ENCODE results near the gene REXO1. TPM values are rescaled to one million over a fixed set of nuclear protein-coding genes. Genes with fewer than 3 reads are reported as not detected.

Gene REXO1
- total RNA-seq, 1 donor from 2014 or later = 69.6 TPM

- Mint-ChIP-seq H3K27me3 (no peaks in the 10 kb centered on the region), H3K36me3 (ENCODE audit: low read depth) (peaks cover 2% of the 10 kb centered on the region), H3K27ac (peak overlapping the region; percentile 92), H3K4me1 (peaks cover 29% of the 10 kb centered on the region), H3K4me3 (peak overlapping the region; percentile 87), H3K9me3 (no peaks in the 10 kb centered on the region)
- DNase-seq (peak; percentile 75), ATAC-seq (ENCODE audit: low read depth) (peak; percentile 28)
- intact Hi-C loops (cut with micrococcal nuclease) = loop anchor here (1.0 to 5.0 kb wide), 10 partner anchors 12 to 287 kb away; partner anchors contain the start of genes ABHD17A, ADAT3, AP3D1 and MKNK2
- POLR2A ChIA-PET = interaction anchor here (0.5 to 1.8 kb wide), 27 partner anchors 9 to 974 kb away, joined by 3 to 68 read pairs (median 6); partner anchors contain the start of genes ABHD17A, ADAT3, MKNK2 and REXO1
- CTCF ChIA-PET = interaction anchor here (0.6 to 2.8 kb wide), 15 partner anchors 9 to 218 kb away, joined by 3 to 18 read pairs (median 3); no protein-coding TSS in a partner anchor
- TF ChIP-seq, protein P1, sequence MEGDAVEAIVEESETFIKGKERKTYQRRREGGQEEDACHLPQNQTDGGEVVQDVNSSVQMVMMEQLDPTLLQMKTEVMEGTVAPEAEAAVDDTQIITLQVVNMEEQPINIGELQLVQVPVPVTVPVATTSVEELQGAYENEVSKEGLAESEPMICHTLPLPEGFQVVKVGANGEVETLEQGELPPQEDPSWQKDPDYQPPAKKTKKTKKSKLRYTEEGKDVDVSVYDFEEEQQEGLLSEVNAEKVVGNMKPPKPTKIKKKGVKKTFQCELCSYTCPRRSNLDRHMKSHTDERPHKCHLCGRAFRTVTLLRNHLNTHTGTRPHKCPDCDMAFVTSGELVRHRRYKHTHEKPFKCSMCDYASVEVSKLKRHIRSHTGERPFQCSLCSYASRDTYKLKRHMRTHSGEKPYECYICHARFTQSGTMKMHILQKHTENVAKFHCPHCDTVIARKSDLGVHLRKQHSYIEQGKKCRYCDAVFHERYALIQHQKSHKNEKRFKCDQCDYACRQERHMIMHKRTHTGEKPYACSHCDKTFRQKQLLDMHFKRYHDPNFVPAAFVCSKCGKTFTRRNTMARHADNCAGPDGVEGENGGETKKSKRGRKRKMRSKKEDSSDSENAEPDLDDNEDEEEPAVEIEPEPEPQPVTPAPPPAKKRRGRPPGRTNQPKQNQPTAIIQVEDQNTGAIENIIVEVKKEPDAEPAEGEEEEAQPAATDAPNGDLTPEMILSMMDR (IDR thresholded peaks at IDR 0.05) = no peak
These were observed 16.3 kb upstream of the REXO1 start for GRCh38 chr19:1864480-1865171.

DNA sequence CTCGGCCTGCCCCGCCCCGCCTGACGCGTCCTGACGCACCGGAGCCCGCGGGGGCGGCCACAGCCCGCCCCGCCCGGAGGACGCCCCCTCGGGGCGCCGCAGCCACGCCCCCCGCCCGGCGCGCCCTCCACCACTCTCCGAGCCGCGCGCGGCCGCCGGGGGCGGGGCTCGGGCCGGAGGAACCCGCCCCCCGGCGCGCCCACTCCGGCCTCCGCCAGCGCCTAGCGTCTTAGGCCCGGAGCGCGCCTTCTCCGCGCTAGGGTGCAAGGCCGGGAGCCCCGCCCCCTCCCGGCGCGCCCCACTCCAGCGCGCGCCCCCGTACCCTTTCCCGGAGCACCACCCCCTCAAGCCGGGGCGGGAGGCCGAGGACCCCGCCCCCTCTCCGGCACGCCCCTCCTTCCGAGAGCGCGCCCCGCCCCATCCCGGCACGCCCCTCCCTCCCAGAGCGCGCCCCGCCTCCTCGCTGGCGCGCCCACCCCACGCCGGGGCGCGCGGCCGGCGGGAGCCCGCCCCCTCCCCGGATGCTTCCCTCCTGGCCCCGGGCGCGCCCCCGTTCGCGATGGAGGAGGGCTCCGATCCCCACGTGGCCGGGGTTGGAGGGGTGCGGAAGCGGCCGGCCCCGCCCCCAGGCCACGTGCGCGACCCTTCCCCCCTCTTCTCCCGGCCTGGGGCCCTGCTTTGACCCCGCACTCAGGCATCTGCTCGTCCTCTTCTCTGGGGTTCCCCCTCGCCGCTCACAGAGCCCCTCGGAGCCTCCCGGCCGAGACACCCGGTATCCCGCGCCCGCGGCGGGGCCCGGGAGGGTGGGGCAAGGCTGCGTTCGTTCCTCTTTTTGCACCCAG, 15.6 kb upstream of the REXO1 start:
- TF ChIP-seq, protein P1 (IDR thresholded peaks at IDR 0.05) = no peak
- H3K9me3 Mint-ChIP-seq = no peaks in the 10 kb centered on the region
- H3K4me1 Mint-ChIP-seq = peaks cover 37% of the 10 kb centered on the region
- H3K27ac Mint-ChIP-seq = peak overlapping the region; percentile 92
- DNase-seq (peak; percentile 92), ATAC-seq (ENCODE audit: low read depth) (peak; percentile 68)
- no peaks in the 10 kb centered on the region for H3K27me3 Mint-ChIP-seq
- H3K36me3 Mint-ChIP-seq (ENCODE audit: low read depth) = peaks cover 2% of the 10 kb centered on the region
- peak overlapping the region; percentile 87 for H3K4me3 Mint-ChIP-seq
- ChIA-PET CTCF (interaction anchor here (0.6 to 2.8 kb wide), 14 partner anchors 9 to 219 kb away, joined by 3 to 18 read pairs (median 4); no protein-coding TSS in a partner anchor), POLR2A (interaction anchor here (0.5 to 1.8 kb wide), 25 partner anchors 8 to 975 kb away, joined by 3 to 68 read pairs (median 6); partner anchors contain the start of genes ABHD17A, ADAT3, MKNK2 and REXO1)
- intact Hi-C loops (cut with micrococcal nuclease) = loop anchor here (1.0 to 5.0 kb wide), 11 partner anchors 12 to 405 kb away; partner anchors contain the start of genes ABHD17A, ADAT3, AP3D1 and MKNK2

- TF ChIP-seq, protein P1 (IDR thresholded peaks at IDR 0.05) = no peak
- DNase-seq = no peak
- H3K27me3 Mint-ChIP-seq = no peaks in the 10 kb centered on the region
- peak within 1 kb of the TSS; percentile 92 for H3K4me3 Mint-ChIP-seq
- POLR2A ChIA-PET = no interaction called here
- intact Hi-C loops (cut with micrococcal nuclease) = loop anchor here (1.0 to 5.0 kb wide), 3 partner anchors 189 to 406 kb away; partner anchors contain the start of gene MKNK2
- CTCF ChIA-PET = no interaction called here
- H3K36me3 Mint-ChIP-seq (ENCODE audit: low read depth) = peaks cover 2% of the 10 kb centered on the region
- peaks cover 42% of the 10 kb centered on the region for H3K4me1 Mint-ChIP-seq
- H3K9me3 Mint-ChIP-seq = no peaks in the 10 kb centered on the region
- peak within 1 kb of the TSS; percentile 92 for H3K27ac Mint-ChIP-seq
- ATAC-seq (ENCODE audit: low read depth) = no peak
These were observed 15.0 kb upstream of the REXO1 start, which contains the start of gene KLF16 for GRCh38 chr19:1863328-1863637. Gene KLF16 (minus strand): TSS chr19:1863579. CDS start chr19:1863497, 82 bp downstream.

DNA sequence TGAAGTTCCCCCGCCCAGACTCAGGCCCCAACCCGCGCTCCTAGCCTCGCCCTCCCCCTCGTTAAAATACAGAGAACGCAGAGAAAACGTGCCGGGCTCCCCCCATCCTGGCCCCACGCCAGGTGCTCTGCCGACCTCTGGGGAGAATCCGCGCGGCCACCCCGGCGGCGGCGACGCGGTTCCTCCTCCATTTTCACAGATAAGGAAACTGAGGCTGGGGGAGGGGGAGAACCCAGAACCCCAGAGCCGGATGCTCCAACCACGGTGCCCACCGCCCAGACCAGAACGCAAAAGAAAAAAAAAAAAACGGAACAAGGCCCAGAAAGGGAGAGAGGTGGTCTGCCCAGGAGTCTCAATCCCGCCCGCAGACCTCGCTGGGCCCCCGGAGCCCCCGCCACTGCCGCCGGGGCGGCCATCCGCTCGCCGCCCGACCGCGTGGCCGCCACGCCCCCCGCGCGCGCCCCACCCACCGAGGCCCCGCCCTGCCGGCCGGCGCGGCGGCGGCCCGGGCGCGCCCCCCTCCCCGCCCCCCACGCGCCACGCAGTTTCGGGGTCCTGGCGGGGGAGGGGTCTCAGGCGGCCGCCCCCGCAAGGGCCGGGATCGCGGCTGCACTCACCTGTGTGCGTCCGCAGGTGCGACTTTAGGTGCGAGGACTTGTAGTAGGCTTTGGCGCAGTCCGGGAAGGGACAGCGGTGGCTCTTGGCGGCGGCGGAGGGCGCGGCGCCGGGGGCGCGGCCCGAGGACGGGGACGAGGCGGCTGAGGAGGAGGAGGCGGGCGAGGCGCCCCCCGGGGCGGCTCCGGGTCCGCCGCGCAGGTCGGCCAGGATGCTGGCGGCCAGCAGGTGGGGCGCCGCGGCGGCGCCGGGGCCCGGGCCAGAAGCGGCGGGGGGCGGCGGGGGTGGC, 14.4 kb upstream of the REXO1 start:
- POLR2A ChIA-PET = no interaction called here
- Mint-ChIP-seq H3K4me1 (peaks cover 48% of the 10 kb centered on the region), H3K9me3 (no peaks in the 10 kb centered on the region), H3K4me3 (peak overlapping the region; percentile 92), H3K27ac (peak overlapping the region; percentile 89), H3K27me3 (no peaks in the 10 kb centered on the region), H3K36me3 (ENCODE audit: low read depth) (peaks cover 2% of the 10 kb centered on the region)
- peak; percentile 71 for DNase-seq
- ATAC-seq (ENCODE audit: low read depth) = no peak
- intact Hi-C loops (cut with micrococcal nuclease) = loop anchor here (1.0 to 5.0 kb wide), 4 partner anchors 9 to 407 kb away; partner anchors contain the start of gene MKNK2
- TF ChIP-seq, protein P1 (IDR thresholded peaks at IDR 0.05) = no peak
- CTCF ChIA-PET = no interaction called here
